Measurements from ENCODE around the gene GRHL3. TPM values are rescaled to one million over a fixed set of nuclear protein-coding genes. Genes with fewer than 3 reads are reported as not detected.
A peak's percentile ranks its signal among the peaks of the same experiment; 100 is the strongest.

GRHL3 gene
- total RNA-seq, 1 donor from 2014 or later, result 0.80 TPM

DNA sequence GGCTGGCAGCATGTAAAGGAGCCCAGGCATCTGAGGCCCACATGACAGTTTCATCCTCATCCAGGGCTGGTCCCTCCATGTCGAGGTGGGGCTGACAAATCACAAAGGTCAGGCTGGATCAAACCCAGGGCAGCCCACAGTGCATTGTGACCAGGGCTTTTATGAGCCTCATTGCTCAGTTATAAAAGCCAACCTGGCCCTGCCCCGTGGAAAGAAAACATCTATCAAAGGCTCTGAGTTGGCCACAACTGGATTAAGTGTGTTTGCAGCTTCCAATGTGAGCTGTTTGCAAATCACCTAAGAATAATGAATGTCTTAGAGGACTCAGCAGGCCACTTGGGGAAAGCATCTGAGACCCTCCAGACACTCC lies 45.4 kb downstream of the GRHL3 start:
- Histone ChIP-seq H3K27me3 (ENCODE audit: low read depth) (no peaks in the 10 kb centered on the region), H3K27ac (no peak overlapping the region), H3K4me1 (peaks cover 15% of the 10 kb centered on the region), H3K4me3 (no peak overlapping the region), H3K36me3 (peaks cover 7% of the 10 kb centered on the region), H3K9me3 (no peaks in the 10 kb centered on the region)
- ATAC-seq (no peak), DNase-seq (no peak)
- intact Hi-C loops (cut with DNase I), result no loop called here
- TF ChIP-seq, protein P1, sequence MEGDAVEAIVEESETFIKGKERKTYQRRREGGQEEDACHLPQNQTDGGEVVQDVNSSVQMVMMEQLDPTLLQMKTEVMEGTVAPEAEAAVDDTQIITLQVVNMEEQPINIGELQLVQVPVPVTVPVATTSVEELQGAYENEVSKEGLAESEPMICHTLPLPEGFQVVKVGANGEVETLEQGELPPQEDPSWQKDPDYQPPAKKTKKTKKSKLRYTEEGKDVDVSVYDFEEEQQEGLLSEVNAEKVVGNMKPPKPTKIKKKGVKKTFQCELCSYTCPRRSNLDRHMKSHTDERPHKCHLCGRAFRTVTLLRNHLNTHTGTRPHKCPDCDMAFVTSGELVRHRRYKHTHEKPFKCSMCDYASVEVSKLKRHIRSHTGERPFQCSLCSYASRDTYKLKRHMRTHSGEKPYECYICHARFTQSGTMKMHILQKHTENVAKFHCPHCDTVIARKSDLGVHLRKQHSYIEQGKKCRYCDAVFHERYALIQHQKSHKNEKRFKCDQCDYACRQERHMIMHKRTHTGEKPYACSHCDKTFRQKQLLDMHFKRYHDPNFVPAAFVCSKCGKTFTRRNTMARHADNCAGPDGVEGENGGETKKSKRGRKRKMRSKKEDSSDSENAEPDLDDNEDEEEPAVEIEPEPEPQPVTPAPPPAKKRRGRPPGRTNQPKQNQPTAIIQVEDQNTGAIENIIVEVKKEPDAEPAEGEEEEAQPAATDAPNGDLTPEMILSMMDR (IDR thresholded peaks at IDR 0.05), result no peak

DNA sequence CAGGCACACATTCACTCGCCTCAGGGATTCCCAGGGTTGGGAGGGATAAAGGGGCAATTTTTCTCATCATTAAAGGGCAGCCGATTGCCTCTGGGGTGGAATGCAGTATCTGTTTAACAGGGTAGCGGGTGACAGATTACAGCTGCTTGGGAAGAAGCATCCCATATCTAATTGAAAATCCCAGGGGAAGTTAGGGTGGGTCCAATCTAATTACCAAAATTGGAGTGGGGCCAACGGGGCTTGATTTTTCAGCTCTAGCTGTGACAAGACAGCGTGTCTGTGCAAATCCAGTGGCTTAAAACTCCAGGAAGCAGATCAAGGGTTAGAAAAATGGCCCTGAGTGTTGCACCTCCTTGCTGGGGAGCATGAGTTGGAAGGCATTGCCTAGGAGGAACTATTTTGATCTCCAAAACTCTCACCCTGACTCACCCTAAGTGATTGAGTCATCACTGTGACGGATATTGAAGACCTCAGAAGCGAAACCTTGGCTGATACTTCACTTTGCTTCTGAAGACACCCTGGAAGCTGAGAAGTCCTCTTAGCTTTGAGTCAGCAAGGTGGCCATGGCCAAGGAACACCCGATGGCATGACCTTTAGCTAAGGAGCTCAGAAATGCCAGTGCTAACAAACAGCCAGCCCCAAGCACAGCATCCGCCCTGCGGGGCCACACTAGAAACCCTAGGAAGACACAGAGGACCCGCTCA lies 46.0 kb downstream of the GRHL3 start:
- DNase-seq (no peak), ATAC-seq (peak; percentile 50 to 60)
- H3K36me3 ChIP-seq, result peaks cover 10% of the 10 kb centered on the region
- no peak overlapping the region for H3K27ac ChIP-seq
- H3K27me3 ChIP-seq (ENCODE audit: low read depth), result no peaks in the 10 kb centered on the region
- H3K4me1 ChIP-seq, result peaks cover 15% of the 10 kb centered on the region
- TF ChIP-seq, protein P1 (IDR thresholded peaks at IDR 0.05), result no peak
- intact Hi-C loops (cut with DNase I), result no loop called here
- H3K9me3 ChIP-seq, result no peaks in the 10 kb centered on the region
- H3K4me3 ChIP-seq, result no peak overlapping the region

DNA sequence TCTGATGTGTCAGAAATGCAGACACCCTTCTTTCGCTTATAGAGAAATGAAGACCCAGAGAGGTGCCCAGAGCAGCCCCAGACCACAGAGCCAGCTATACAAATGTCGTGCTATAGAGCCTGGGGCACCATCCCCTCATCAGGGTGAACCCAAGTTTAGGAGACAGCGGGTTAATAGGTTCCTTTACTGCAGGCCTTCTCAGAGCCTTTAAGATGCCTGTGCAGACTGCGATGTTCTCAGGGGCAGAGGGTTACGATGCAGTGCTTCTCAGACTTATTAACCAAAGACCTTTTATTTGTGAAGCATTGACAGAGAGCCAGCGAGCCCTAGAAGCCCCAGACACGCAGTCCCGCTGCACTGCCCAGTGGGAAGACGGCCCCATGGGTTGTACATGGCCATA lies 47.5 kb downstream of the GRHL3 start:
- H3K4me1 ChIP-seq, result peaks cover 15% of the 10 kb centered on the region
- DNase-seq (no peak), ATAC-seq (no peak)
- TF ChIP-seq, protein P1 (IDR thresholded peaks at IDR 0.05), result no peak
- no peak overlapping the region for H3K4me3 ChIP-seq
- no peaks in the 10 kb centered on the region for H3K9me3 ChIP-seq
- intact Hi-C loops (cut with DNase I), result no loop called here
- no peaks in the 10 kb centered on the region for H3K27me3 ChIP-seq (ENCODE audit: low read depth)
- H3K27ac ChIP-seq, result no peak overlapping the region
- H3K36me3 ChIP-seq, result peaks cover 6% of the 10 kb centered on the region

DNA sequence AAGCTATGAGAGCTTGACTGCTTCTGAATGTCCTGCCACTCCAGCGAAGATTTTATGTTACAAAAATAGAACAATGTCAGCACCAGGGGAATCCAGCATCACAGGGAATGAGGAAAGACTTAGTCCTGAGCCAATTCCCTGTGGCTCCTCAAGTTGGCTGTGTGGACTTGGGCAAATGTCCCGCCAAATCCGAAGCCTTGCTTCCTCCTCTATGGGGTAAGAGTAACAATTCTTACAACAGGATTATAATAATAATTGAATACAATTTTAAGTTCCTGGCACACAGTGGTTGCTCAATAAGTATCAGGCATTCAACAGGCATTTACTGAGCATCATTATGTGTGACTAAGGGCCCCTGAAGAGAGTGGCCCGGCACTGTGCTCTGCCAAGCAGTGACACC lies 50.0 kb downstream of the GRHL3 start:
- Histone ChIP-seq H3K27me3 (ENCODE audit: low read depth) (no peaks in the 10 kb centered on the region), H3K36me3 (peaks cover 6% of the 10 kb centered on the region), H3K9me3 (no peaks in the 10 kb centered on the region), H3K27ac (no peak overlapping the region), H3K4me3 (no peak overlapping the region), H3K4me1 (peaks cover 15% of the 10 kb centered on the region)
- intact Hi-C loops (cut with DNase I), result no loop called here
- TF ChIP-seq, protein P1 (IDR thresholded peaks at IDR 0.05), result no peak
- DNase-seq (no peak), ATAC-seq (no peak)

DNA sequence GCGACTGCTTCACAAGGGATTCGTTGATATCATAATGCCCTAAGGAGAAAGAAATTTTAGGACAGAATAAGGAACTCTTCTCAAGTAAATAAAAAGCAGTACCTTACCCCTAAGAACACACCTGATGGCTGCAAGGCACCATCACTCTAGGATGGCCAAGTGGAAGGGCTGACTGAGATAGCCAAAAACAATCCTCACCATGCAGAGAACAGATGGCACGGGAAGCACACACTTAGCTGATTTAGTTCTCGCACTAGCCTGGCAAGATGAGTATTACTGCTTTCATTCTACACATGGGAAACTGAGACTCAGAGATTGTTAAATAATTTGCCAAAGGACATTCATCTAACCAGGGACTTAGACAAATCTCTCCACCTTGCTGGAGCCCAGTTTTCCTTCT lies 50.6 kb downstream of the GRHL3 start:
- intact Hi-C loops (cut with DNase I), result no loop called here
- peaks cover 9% of the 10 kb centered on the region for H3K4me1 ChIP-seq

More for the DNA sequence above, 50.6 kb downstream of the GRHL3 start:
- ATAC-seq, result no peak
- DNase-seq, result no peak
- no peaks in the 10 kb centered on the region for H3K27me3 ChIP-seq (ENCODE audit: low read depth)
- TF ChIP-seq, protein P1 (IDR thresholded peaks at IDR 0.05), result no peak
- no peak overlapping the region for H3K4me3 ChIP-seq
- H3K27ac ChIP-seq, result no peak overlapping the region
- no peaks in the 10 kb centered on the region for H3K9me3 ChIP-seq
- peaks cover 6% of the 10 kb centered on the region for H3K36me3 ChIP-seq

Data from lower lobe of right lung (tissue), 2 donors.